ENCODE measurements around the gene TIMM44.
"Not testable (repeated sequence)": the region's sequence is repeated elsewhere in the genome, so short reads cannot be mapped to it uniquely, and the experiment has no call there.

TIMM44 gene

DNA sequence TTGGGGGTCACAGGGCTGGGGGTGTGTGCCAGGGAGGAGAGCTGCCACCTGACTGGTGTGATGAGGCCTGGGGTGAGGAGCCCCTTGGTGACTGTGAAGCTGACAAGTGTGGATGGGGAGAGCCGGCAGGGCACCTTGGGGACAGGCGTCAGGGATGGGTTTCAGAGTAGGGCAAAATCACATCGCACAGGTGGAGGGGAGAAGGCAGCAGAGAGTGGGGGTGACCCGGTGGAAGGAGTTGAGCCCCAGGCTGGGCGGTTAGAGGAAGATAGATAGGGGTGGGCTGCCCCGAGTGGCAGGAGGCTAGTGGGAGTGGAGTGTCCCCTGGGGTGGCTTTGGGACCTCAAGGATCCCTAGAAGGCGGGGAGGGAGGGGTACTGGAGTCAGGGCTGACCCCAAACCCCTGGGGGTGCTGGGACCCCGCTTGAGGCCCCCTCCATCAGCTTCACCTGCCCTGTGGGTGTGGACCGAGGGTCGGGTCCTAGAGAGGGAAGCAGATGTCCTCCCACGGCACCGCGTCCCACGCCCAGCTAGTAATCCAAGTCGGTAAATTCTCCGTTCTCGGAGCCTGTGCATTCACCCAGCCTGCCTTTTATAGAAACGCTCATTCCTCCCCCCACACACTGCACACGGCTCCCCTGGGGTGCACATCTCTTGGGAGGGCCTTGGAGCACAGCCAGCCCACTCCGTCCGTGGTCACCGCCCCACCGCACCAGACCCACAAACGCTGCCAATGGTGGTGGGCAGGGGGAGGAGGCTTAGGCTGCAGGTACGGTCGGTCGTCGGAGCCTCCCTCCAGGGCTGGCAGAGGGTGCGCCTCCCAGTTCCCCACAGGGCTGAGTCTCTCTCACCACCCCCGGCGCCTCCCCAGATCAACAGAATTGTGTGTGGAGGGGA lies 19.9 kb downstream of the TIMM44 start:
- no peak for DNase-seq

DNA sequence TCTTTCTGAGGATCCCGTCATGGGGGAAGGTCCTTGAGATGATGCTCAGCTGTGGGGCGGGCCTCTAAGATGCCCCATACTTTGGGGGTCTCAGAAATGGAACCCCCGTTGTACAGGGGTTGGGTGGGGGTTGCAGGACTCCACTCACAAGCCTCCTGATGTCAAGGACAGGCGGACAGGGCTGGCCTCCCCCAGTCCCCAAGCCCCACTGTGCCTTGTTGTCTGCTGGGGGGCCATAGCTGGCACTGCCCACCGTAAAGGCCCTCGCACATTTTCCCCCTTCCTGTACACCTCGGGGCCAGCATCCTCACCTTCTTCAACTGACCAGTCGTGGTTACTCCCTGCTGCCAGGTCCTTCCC lies 20.6 kb downstream of the TIMM44 start:
- no peak for DNase-seq

GRCh38 chr19:7921967-7922835 lies 21.3 kb downstream of the TIMM44 start:
- no peak for DNase-seq

GRCh38 chr19:7921302-7921966 lies 22.0 kb downstream of the TIMM44 start:
- no peak for DNase-seq

GRCh38 chr19:7920519-7921301 lies 22.8 kb downstream of the TIMM44 start:
- peak; percentile 100 for DNase-seq

GRCh38 chr19:7919610-7920518 lies 23.6 kb downstream of the TIMM44 start, which contains the start of gene SNAPC2:
SNAPC2 (plus strand) TSS chr19:7920338; CDS start chr19:7920367, 29 bp downstream.
- DNase-seq, result peak; percentile 92

DNA sequence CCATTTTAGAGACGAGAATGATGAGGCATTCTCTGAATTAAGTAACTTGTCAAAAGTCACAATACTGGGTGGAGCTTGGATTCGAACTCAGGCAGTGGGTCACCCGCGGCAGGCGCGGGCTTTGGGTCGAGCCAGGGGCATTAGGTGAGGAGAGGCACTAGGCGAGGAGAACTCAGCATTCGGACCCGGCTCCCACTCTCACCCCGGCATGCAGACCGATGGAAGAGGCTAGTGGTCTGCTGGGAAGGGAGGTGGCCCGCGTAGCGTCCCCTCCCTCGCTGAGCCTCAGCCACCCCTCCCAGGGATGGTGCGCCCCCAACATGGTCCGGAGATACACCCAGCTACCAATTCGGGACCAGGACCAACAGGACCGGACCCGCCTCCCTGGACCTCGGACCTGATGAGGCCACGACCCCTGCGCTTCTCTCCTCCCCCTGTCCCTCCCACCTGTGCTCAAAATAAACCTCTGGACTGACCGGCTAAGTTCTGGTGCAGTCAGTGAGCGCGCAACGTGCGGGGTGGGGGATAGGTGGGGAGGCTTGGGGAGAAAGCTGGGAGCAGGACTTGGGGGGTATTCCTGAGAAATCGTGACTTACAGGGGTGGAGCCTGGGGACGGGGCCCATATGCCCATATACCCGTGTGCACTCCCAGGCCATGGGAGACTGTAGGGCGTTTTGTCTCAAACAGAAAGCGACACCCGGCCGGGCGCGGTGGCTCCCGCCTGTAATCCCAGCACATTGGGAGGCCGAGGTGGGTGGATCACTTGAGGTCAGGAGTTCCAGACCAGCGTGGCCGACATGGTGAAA lies 24.6 kb downstream of the TIMM44 start:
- no peak for DNase-seq

- not testable (repeated sequence) for DNase-seq
Measured at GRCh38 chr19:7918062-7918614, 25.3 kb downstream of the TIMM44 start.

- DNase-seq, result no peak
Measured at GRCh38 chr19:7917267-7918061, 26.0 kb downstream of the TIMM44 start.

GRCh38 chr19:7916955-7917266 lies 26.6 kb downstream of the TIMM44 start:
- no peak for DNase-seq

DNA sequence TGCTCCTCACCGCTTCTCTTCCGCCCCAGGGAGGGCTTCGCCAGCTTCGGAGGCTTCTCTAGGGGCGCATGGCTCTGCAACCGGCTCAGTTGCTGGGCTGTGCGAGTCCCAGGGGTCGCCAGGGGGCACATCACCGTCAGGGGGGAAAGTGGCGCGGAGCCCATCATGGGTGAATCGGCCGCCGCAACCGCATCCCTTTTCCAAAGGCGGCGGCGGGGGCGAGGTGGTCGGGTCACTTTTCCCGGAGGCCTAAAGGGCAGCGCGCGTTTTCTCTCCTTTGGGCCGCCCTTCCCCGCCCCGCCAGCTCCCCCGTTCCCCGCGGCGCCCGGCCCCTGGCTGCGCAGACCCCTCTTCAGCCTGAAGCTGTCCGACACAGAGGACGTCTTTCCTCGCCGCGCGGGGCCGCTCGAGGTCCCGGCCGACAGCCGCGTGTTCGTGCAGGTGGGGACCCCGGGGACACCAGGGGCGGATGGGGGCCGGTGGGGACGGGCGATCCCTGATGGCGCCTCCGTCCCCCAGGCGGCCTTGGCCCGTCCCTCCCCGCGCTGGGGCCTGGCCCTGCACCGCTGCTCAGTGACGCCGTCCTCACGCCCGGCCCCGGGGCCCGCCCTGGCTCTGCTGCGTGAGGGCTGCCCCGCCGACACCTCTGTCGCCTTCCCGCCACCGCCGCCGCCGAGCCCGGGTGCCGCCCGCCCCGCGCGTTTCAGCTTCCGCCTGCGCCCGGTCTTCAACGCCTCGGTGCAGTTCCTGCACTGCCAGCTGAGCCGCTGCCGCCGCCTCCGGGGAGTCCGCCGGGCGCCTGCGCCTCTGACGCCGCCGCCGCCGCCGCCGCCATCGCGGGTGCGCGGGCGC lies 27.1 kb downstream of the TIMM44 start:
- no peak for DNase-seq

DNA sequence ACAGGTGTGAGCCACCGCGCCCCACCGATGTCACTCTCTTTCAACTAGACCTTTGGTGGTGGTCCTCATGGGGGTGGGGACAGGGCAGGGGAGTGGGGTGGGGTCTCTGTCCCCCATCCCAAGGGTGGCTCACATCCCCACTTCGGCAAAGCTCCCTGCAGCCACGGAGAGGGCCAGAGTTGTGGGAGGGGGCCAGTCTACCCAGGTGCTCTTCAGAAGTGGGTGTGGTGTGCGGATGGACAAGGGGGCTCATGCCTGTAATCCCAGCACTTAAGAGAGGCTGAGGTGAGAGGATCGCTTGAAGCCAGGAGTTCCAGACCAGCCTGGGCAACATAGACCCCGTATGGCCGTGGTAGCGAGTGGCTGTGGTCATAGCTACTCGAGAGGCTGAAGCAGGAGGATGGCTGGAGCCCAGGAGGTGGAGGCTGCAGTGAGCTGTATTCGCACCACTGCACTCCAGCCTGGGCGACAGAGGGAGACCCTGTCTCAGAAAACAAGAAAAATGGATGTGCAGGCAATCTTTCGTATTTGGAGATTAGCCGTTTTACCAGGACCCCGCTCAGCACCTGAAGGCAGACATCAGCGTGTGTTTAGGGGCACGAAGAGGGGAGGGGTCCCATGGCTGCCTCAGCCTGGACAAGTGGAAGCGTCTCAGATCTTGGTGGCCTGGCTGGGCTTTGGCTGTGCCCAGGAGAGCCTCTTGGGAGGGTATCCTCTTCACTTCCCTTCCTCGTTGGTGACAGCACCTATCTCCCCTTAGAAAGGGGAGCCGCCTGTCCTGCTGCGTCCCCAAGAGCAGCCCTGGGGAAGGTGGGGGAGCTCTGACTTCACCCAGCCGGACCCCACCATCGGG lies 28.0 kb downstream of the TIMM44 start:
- no peak for DNase-seq

DNA sequence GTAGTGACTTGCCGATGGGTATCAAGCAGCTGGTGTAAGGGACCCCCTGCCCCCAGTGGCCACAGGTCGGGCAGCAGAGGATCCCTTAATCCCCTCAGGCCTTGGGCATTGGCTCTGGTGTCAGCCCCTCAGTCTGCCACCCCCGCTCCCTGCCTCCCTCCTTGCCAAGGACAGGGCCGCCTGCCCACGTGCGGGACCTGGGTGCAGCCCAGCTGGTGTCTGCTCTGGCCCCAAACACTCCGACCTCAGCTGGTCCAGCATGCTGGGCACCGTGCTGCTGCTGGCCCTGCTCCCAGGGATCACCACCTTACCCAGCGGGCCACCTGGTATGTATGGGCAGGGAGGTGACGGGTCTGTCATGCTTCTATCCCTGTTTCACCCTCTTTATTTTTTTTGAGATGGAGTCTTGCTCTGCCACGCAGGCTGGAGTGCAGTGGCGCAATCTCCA lies 28.8 kb downstream of the TIMM44 start, which contains the start of gene TGFBR3L:
TGFBR3L (plus strand) TSS at position 233 of the 448 bp plus-strand sequence.
- DNase-seq, result no peak

DNA sequence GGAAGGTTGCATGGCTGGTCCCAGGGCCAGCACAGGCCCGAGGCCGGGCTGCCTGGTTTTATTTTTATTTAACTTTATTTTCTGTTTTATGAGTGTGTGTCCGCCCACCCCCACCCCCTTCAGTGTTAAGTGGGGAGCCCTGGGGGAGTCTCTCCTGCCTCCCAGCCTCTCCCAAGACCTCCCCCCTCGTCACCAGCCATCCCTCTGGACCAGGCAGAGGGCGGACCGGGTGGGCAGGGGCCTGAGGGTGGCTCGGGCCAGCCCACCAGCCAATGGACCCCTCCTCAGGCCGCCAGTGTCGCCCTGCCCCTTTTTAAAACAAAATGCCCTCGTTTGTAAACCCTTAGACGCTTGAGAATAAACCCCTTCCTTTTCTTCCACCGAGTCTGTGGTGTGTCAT lies 29.4 kb downstream of the TIMM44 start:
- no peak for DNase-seq

GRCh38 chr19:7913652-7914051 lies 29.8 kb downstream of the TIMM44 start:
- no peak for DNase-seq

DNA sequence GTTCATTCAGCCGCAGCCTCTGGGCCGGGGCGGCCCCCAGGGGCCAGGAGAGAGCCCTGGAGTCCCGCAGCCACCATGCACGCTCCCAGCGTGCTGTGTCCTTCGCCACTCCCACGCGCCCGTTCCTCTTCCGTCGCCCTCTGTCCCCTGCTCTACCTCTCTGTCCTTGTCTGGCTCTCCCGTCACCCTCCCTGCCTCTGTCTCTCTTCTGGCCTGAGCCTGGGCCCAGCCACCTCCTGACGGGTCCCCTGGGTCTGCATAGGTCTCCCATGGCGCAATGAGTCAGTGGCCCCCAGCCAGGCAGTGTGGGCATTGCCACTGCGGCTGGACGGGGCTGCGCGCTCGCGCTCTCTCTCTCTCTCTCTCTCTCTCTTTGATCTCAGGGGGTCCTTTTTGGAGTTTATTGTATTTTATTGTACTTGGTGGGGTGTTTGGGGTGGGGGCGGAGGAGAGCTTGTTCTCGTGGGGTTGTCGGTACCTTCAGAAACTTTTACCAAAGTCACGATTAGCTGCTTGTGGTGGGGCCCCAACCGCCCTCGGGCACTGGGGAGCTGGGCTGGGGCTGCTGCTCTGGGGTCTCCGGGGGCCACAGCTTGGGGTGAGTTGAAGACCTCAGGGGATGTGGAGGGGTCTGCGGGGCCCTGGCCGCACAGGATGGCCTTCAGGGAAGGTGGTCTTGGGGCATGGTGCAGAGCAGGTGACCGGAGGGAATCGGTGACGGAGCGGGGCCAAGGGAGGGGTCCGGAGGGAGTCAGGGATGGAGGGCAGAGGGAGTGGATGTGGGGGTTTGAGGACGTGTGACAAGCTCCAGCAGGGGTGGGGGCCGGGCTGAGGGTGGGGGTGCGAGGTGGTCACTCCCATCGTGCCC lies 30.5 kb downstream of the TIMM44 start:
- DNase-seq, result no peak

Measured in NK-92 treated with Interleukin-12 subunit alpha and Interleukin-12 subunit beta, amount 100 ng/mL, for 24 hours (cell line).